ENCODE measurements around the gene HOXD4.

- no peak for TF ChIP-seq CTCF (IDR thresholded peaks at IDR 0.05)
- TF ChIP-seq POLR2A (IDR thresholded peaks at IDR 0.05) = no peak
- no peak for TF ChIP-seq EP300 (IDR thresholded peaks at IDR 0.05)
Measured at GRCh38 chr2:176103742-176104315, 47.5 kb upstream of the HOXD4 start.
